HepG2 (cell line): ENCODE results near the gene BPI. TPM values are rescaled to one million over a fixed set of nuclear protein-coding genes. Genes with fewer than 3 reads are reported as not detected.

ENCODE experiments used
- ATAC-seq: fragments of 200-7000 bp; cut with Tn5 transposase; 3 replicates; pipeline ENCODE4 v1.9.1; 2020; ENCODE audit warnings: mild to moderate bottlenecking, moderate library complexity
- BruUV-seq: library from RNA; stranded (reverse); fragments of 400-500 nt; replicated peaks from 2 replicates; lab custom pipeline; 2021; lab: Mats Ljungman, UMichigan
- CTCF ChIA-PET: fragments of 300-600 bp; formaldehyde crosslinking; extraction: SDS; loops from one replicate; lab custom pipeline; 2021; ENCODE audit warnings: low total read pairs, inconsistent platforms, low intra/inter-chr PET ratio; lab: Yijun Ruan, JAX
- POLR2A ChIA-PET: fragments of 350-600 bp; sonication (Branson Sonifier 250); formaldehyde crosslinking; loops from one replicate; lab custom pipeline; 2020; ENCODE audit warnings: antibody characterized with exemption, inconsistent platforms; lab: Yijun Ruan, JAX
- DNase-seq: peaks from one replicate; pipeline ENCODE4 v3.0.0-alpha.2; 2015; ENCODE audit warnings: low spot score
- FAIRE-seq: peaks from 3 replicates; lab custom pipeline; 2011; peaks lifted over from hg19 to GRCh38; lab: Jason Lieb, UNC
- H2AFZ ChIP-seq: one replicate; pipeline ENCODE4 v1.6.1; 2011; ENCODE audit warnings: low read length, inconsistent platforms
- H3K27ac ChIP-seq: fragments of 300-600 bp; 3 replicates; pipeline ENCODE4 v1.8.0; 2011; ENCODE audit warnings: mixed run types, mild to moderate bottlenecking, mixed read lengths, low read length, inconsistent platforms; ENCODE audit not compliant: insufficient read depth; ENCODE audit errors: extremely low read length
- H3K27me3 ChIP-seq, 2 experiments: fragments of 200-600 bp in 1 of 2; 2 replicates in 1 of 2; 3 replicates in 1 of 2; pipeline versions ENCODE4 v1.6.0 to v1.8.0; 2011; ENCODE audit warnings: low read length in 2 of 2, mild to moderate bottlenecking in 2 of 2, moderate library complexity in 2 of 2, inconsistent platforms in 1 of 2; ENCODE audit not compliant: insufficient read depth in 2 of 2, control insufficient read depth in 1 of 2
- H3K36me3 ChIP-seq, 2 experiments: fragments of 200-600 bp in 1 of 2; replicated peaks in 1 of 2; 2 replicates in 1 of 2; 3 replicates in 1 of 2; pipeline versions ENCODE4 v1.5.1 to v1.8.0; 2011; ENCODE audit warnings: low read length in 2 of 2, inconsistent platforms in 1 of 2; ENCODE audit not compliant: insufficient read depth in 2 of 2, control insufficient read depth in 1 of 2
- H3K4me1 ChIP-seq: 2 replicates; pipeline ENCODE4 v1.5.1; 2012; ENCODE audit warnings: low read length, inconsistent platforms; ENCODE audit not compliant: insufficient read depth
- H3K4me2 ChIP-seq: 2 replicates; pipeline ENCODE4 v1.6.0; 2011; ENCODE audit warnings: low read depth, low read length, inconsistent platforms
- H3K4me3 ChIP-seq, 3 experiments: fragments of 200-600 bp in 1 of 3; sonication (generic), shearing (Covaris generic) in 1 of 3; replicated peaks in 1 of 3; 2 replicates each; pipeline ENCODE4 v1.5.1; 2011 to 2016; ENCODE audit warnings: low read length in 3 of 3, inconsistent platforms in 2 of 3, low read depth in 2 of 3, mild to moderate bottlenecking in 2 of 3, control low read depth in 1 of 3, mixed read lengths in 1 of 3; ENCODE audit not compliant: insufficient read depth in 1 of 3
- H3K79me2 ChIP-seq: one replicate; pipeline ENCODE4 v1.6.1; 2011; ENCODE audit warnings: low read length, inconsistent platforms; ENCODE audit not compliant: insufficient read depth
- H3K9ac ChIP-seq: 2 replicates; pipeline ENCODE4 v1.6.0; 2011; ENCODE audit warnings: mild to moderate bottlenecking, low read depth, low read length, inconsistent platforms; ENCODE audit not compliant: insufficient read depth
- H3K9me3 ChIP-seq: 2 replicates; pipeline ENCODE4 v1.5.1; 2012; ENCODE audit warnings: mild to moderate bottlenecking, low read length
- H4K20me1 ChIP-seq: 2 replicates; pipeline ENCODE4 v1.6.0; 2011; ENCODE audit warnings: inconsistent platforms, mild to moderate bottlenecking, low read length, moderate library complexity; ENCODE audit not compliant: insufficient read depth
- HNRNPK ChIP-seq: fragments of 200-400 bp; formaldehyde crosslinking; IDR thresholded peaks from 2 replicates; pipeline ENCODE4 v1.6.1; 2018; ENCODE audit warnings: low read length, low read depth, moderate library complexity, mild to moderate bottlenecking; ENCODE audit not compliant: poor library complexity, severe bottlenecking
- HNRNPL ChIP-seq: fragments of 200-400 bp; formaldehyde crosslinking; IDR thresholded peaks from 2 replicates; pipeline ENCODE4 v1.6.1; 2017; ENCODE audit warnings: mild to moderate bottlenecking, low read depth, low read length
- KLF16 ChIP-seq, 2 experiments: sonication (generic) in 1 of 2; formaldehyde crosslinking in 1 of 2; IDR thresholded peaks; 2 replicates each; pipeline versions ENCODE4 v1.6.1 to v1.8.0; 2016 to 2023; ENCODE audit warnings: missing genetic modification reagents in 2 of 2, missing compliant biosample characterization in 1 of 2
- PBX3 ChIP-seq: sonication (generic); formaldehyde crosslinking; IDR thresholded peaks from 2 replicates; pipeline ENCODE4 v1.8.1; 2023; ENCODE audit warnings: missing genetic modification reagents, inconsistent platforms, borderline replicate concordance
- RAD51 ChIP-seq: fragments of 450-650 bp; IDR thresholded peaks from 2 replicates; pipeline ENCODE4 v1.6.1; 2016; ENCODE audit warnings: borderline replicate concordance
- SIX4 ChIP-seq: sonication (generic); formaldehyde crosslinking; IDR thresholded peaks from 2 replicates; pipeline ENCODE4 v1.4.0; 2020; ENCODE audit warnings: missing genetic modification reagents
- THAP8 ChIP-seq: sonication (generic); formaldehyde crosslinking; IDR thresholded peaks from 2 replicates; pipeline ENCODE4 v1.5.1; 2020; ENCODE audit warnings: missing genetic modification reagents, mild to moderate bottlenecking, borderline replicate concordance
- TRIM22 ChIP-seq: fragments of 450-650 bp; IDR thresholded peaks from 2 replicates; pipeline ENCODE4 v1.6.1; 2017
- ZNF678 ChIP-seq: sonication (generic); formaldehyde crosslinking; IDR thresholded peaks from 2 replicates; pipeline ENCODE4 v1.4.0; 2020; ENCODE audit warnings: mild to moderate bottlenecking, missing genetic modification reagents
- ZNF773 ChIP-seq: sonication (generic); formaldehyde crosslinking; IDR thresholded peaks from 2 replicates; pipeline ENCODE4 v1.4.0; 2020; ENCODE audit warnings: missing genetic modification reagents, borderline replicate concordance
- ZSCAN29 ChIP-seq: sonication (generic); formaldehyde crosslinking; conservative IDR thresholded peaks from 2 replicates; pipeline ENCODE4 v1.4.0; 2020; ENCODE audit warnings: mild to moderate bottlenecking, missing genetic modification reagents
- WGBS: methylation state at CpG from one replicate; pipeline ENCODE4 v1.1.6; 2017; ENCODE audit warnings: low lambda C conversion rate; 5-methylcytosine and 5-hydroxymethylcytosine counted together
- in situ Hi-C: cut with HindIII; loops from 2 replicates; pipeline ENCODE4 v1.10.0; 2017; ENCODE audit warnings: low pct_unique_long_range_greater_than_20kb; ENCODE audit not compliant: extremely low pct_ligation_motif_present
- intact Hi-C: fragments of 100-400 bp; cut with micrococcal nuclease; formaldehyde crosslinking; loops from one replicate; pipeline ENCODE4 v1.10.0; 2022; ENCODE audit not compliant: unreplicated experiment
- polyA plus RNA-seq, 8 experiments: library from polyadenylated mRNA; depleted of rRNA in 3 of 8; stranded (reverse) in 7 of 8; unstranded in 1 of 8; fragments of >200 nt; fragmentation: Illumina TruSeq in 4 of 8; extraction: Trizol in 4 of 8; gene quantifications; 2 replicates each; pipeline versions ENCODE4 v1.2.1 to v1.2.3, GENCODE V29; 2011 to 2016; ENCODE audit warnings: low read depth in 4 of 8, missing spikeins in 1 of 8, mixed read lengths in 1 of 8; ENCODE audit not compliant: insufficient read depth in 1 of 8
- total RNA-seq, 5 experiments: library from RNA; depleted of rRNA; stranded (reverse); fragments of >200 nt; fragmentation: Illumina TruSeq; extraction: Trizol; gene quantifications; 2 replicates each; pipeline ENCODE4 v1.2.3, GENCODE V29; 2016; ENCODE audit warnings: low read depth in 1 of 5

Gene BPI
- total and polyA plus RNA-seq, 2 of the 13 experiments (the other 11 are each of a cell fraction or from before 2014, with no cell fraction given), result not detected

GRCh38 chr20:38255393-38255792 is 48.6 kb upstream of the BPI start:
- intact Hi-C loops, result no loop called here
- Histone ChIP-seq H3K27ac (no peak overlapping the region), H3K4me1 (peaks cover 18% of the 10 kb centered on the region), H3K4me2 (no peak overlapping the region), H4K20me1 (no peaks in the 10 kb centered on the region), H3K79me2 (no peaks in the 10 kb centered on the region), H3K36me3 (no peaks in the 10 kb centered on the region), H3K9ac (no peak overlapping the region), H3K27me3 (peaks cover 5 to 23% of the 10 kb centered on the region in 2 experiments; a peak in 4 of 5 replicates), H2AFZ (no peak overlapping the region), H3K4me3 (no peak overlapping the region), H3K9me3 (no peaks in the 10 kb centered on the region)
- TF ChIP-seq ZNF678 (CRISPR knock-in tag) (no peak), ZSCAN29 (no peak), TRIM22 (no peak), THAP8 (CRISPR knock-in tag) (no peak), PBX3 (CRISPR knock-in tag) (no peak), HNRNPK (no peak), ZNF773 (CRISPR knock-in tag) (no peak), HNRNPL (no peak), RAD51 (no peak), KLF16 (CRISPR knock-in tag; IDR thresholded peaks at IDR 0.05) (no peak), SIX4 (CRISPR knock-in tag) (no peak)
- WGBS, result 65% methylated on average over 5 of the region's 5 CpGs
- FAIRE-seq, result no peak
- in situ Hi-C loops, result no loop called here
- no peak for DNase-seq
- no peak for ATAC-seq
- CTCF ChIA-PET, result no interaction called here
- no TSS peak for BruUV-seq
- POLR2A ChIA-PET, result no interaction called here
